HCT116 (cell line): ENCODE measurements around the gene NFATC1. TPM values are rescaled to one million over a fixed set of nuclear protein-coding genes. Genes with fewer than 3 reads are reported as not detected.
A peak's percentile ranks its signal among the peaks of the same experiment; 100 is the strongest.

ENCODE experiments used
- ATAC-seq: fragments of 200-7000 bp; cut with Tn5 transposase; 2 replicates; pipeline ENCODE4 v1.9.1; 2020; ENCODE audit warnings: mild to moderate bottlenecking, moderate library complexity
- BruUV-seq: library from RNA; stranded (reverse); fragments of 400-500 nt; replicated peaks from 2 replicates; lab custom pipeline; 2021; lab: Mats Ljungman, UMichigan
- CTCF ChIA-PET: fragments of 300-600 bp; sonication (Branson Sonifier 250); formaldehyde crosslinking; loops from one replicate; lab custom pipeline; 2021; ENCODE audit warnings: antibody characterized with exemption; lab: Charles Lee
- POLR2A ChIA-PET: fragments of 300-600, 350-600 bp; sonication (Branson Sonifier 250); formaldehyde crosslinking; loops from one replicate; lab custom pipeline; 2021; ENCODE audit warnings: antibody characterized with exemption; lab: Charles Lee
- RAD21 ChIA-PET, 2 experiments: fragments of 300-600 bp; sonication (Branson Sonifier 250); formaldehyde crosslinking; loops; one replicate each; lab custom pipeline; 2023; ENCODE audit warnings: low total read pairs in 2 of 2; ENCODE audit not compliant: uncharacterized antibody in 2 of 2, unreplicated experiment in 2 of 2, low non-redundant PET in 1 of 2; lab: Charles Lee
- DNase-seq: peaks from one replicate; pipeline ENCODE4 v3.0.0-alpha.2; 2010; ENCODE audit warnings: low read depth, low spot score
- H2AFZ ChIP-seq: fragments of 200-600 bp; shearing (Covaris generic), sonication (generic); 2 replicates; pipeline ENCODE4 v1.6.1; 2017; ENCODE audit warnings: low read depth, mixed run types, mixed read lengths, antibody characterized with exemption, low read length; ENCODE audit not compliant: poor library complexity, severe bottlenecking
- H3K27ac ChIP-seq: 2 replicates; pipeline ENCODE4 v1.5.1; 2012; ENCODE audit warnings: low read depth, low read length
- H3K27me3 ChIP-seq: fragments of 200-600 bp; sonication (generic); 2 replicates; pipeline ENCODE4 v1.6.1; 2016; ENCODE audit warnings: mixed run types, low read length, mixed read lengths; ENCODE audit not compliant: insufficient read depth
- H3K36me3 ChIP-seq, 2 experiments: fragments of 200-500 bp in 1 of 2; fragments of 200-600 bp in 1 of 2; sonication (Bioruptor generic) in 1 of 2; sonication (generic) in 1 of 2; 2 replicates each; pipeline versions ENCODE4 v1.5.1 to v1.6.1; 2014 to 2016; ENCODE audit warnings: low read length in 2 of 2, inconsistent platforms in 1 of 2, mixed read lengths in 1 of 2, mixed run types in 1 of 2; ENCODE audit not compliant: insufficient read depth in 2 of 2, control insufficient read depth in 1 of 2
- H3K4me1 ChIP-seq, 2 experiments: fragments of 200-600 bp in 1 of 2; sonication (generic) in 1 of 2; 2 replicates each; pipeline versions ENCODE4 v1.5.1 to v1.6.1; 2012 to 2017; ENCODE audit warnings: low read length in 2 of 2, inconsistent platforms in 1 of 2, mild to moderate bottlenecking in 1 of 2, mixed read lengths in 1 of 2, mixed run types in 1 of 2, moderate library complexity in 1 of 2; ENCODE audit not compliant: insufficient read depth in 2 of 2, control insufficient read depth in 1 of 2
- H3K4me2 ChIP-seq: fragments of 200-600 bp; sonication (generic); 2 replicates; pipeline ENCODE4 v1.6.1; 2017; ENCODE audit warnings: mixed run types, low read length, mixed read lengths
- H3K4me3 ChIP-seq, 2 experiments: fragments of 200-600 bp in 1 of 2; sonication (generic) in 1 of 2; replicated peaks in 1 of 2; 2 replicates each; pipeline ENCODE4 v1.5.1; 2011 to 2016; ENCODE audit warnings: low read length in 2 of 2, control low read depth in 1 of 2, low read depth in 1 of 2, mild to moderate bottlenecking in 1 of 2, mixed read lengths in 1 of 2, mixed run types in 1 of 2
- H3K79me2 ChIP-seq: fragments of 200-600 bp; sonication (generic); 2 replicates; pipeline ENCODE4 v1.6.1; 2017; ENCODE audit warnings: mild to moderate bottlenecking, mixed run types, low read length, moderate library complexity, mixed read lengths; ENCODE audit not compliant: insufficient read depth
- H3K9ac ChIP-seq: fragments of 200-600 bp; sonication (generic); 2 replicates; pipeline ENCODE4 v1.6.1; 2016; ENCODE audit warnings: low read length, mixed read lengths
- H3K9me2 ChIP-seq: fragments of 200-600 bp; sonication (generic), shearing (Covaris generic); 2 replicates; pipeline ENCODE4 v1.6.1; 2017; ENCODE audit warnings: mixed run types, mild to moderate bottlenecking, moderate library complexity; ENCODE audit not compliant: insufficient read depth
- H3K9me3 ChIP-seq, 2 experiments: fragments of 200-500 bp in 1 of 2; fragments of 200-600 bp in 1 of 2; sonication (Bioruptor generic) in 1 of 2; sonication (generic) in 1 of 2; 2 replicates each; pipeline ENCODE4 v1.6.1; 2014 to 2017; ENCODE audit warnings: low read length in 2 of 2, mixed read lengths in 2 of 2, inconsistent platforms in 1 of 2, low read depth in 1 of 2, mild to moderate bottlenecking in 1 of 2, mixed run types in 1 of 2, moderate library complexity in 1 of 2; ENCODE audit not compliant: control insufficient read depth in 1 of 2, insufficient read depth in 1 of 2
- H4K20me1 ChIP-seq: fragments of 200-600 bp; sonication (generic), shearing (Covaris generic); 2 replicates; pipeline ENCODE4 v1.6.1; 2017; ENCODE audit warnings: mixed run types, mild to moderate bottlenecking, moderate library complexity; ENCODE audit not compliant: insufficient read depth
- EZH2 ChIP-seq: fragments of 200-600 bp; sonication (generic); IDR thresholded peaks from 2 replicates; pipeline ENCODE4 v1.6.1; 2017; ENCODE audit warnings: antibody characterized with exemption, mixed run types
- EZH2phosphoT487 ChIP-seq: fragments of 200-600 bp; IDR thresholded peaks from 2 replicates; pipeline ENCODE4 v1.6.1; 2018; ENCODE audit warnings: antibody characterized with exemption, borderline replicate concordance
- FOSL1 ChIP-seq: IDR thresholded peaks from 2 replicates; pipeline ENCODE4 v1.6.1; 2012; ENCODE audit warnings: low read depth
- JUND ChIP-seq: IDR thresholded peaks from 2 replicates; pipeline ENCODE4 v1.6.1; 2012
- POLR2A ChIP-seq: IDR thresholded peaks from 2 replicates; pipeline ENCODE4 v1.7.0; 2011; ENCODE audit warnings: borderline replicate concordance; ENCODE audit not compliant: insufficient read depth, insufficient read length; ENCODE audit errors: extremely low read depth
- RAD21 ChIP-seq: IDR thresholded peaks from 2 replicates; pipeline ENCODE4 v1.6.1; 2012; ENCODE audit warnings: low read depth, mild to moderate bottlenecking
- SIN3A ChIP-seq: IDR thresholded peaks from 2 replicates; pipeline ENCODE4 v1.6.1; 2012; ENCODE audit warnings: low read depth
- SP1 ChIP-seq: IDR thresholded peaks from 2 replicates; pipeline ENCODE4 v1.6.1; 2012; ENCODE audit warnings: low read depth
- SRF ChIP-seq: IDR thresholded peaks from 2 replicates; pipeline ENCODE4 v1.6.1; 2012; ENCODE audit warnings: low read depth
- TCF7L2 ChIP-seq: IDR thresholded peaks from 2 replicates; pipeline ENCODE4 v1.7.0; 2011; ENCODE audit warnings: borderline replicate concordance, inconsistent platforms; ENCODE audit not compliant: insufficient read depth, insufficient read length; ENCODE audit errors: extremely low read depth
- YY1 ChIP-seq: IDR thresholded peaks from 2 replicates; pipeline ENCODE4 v1.6.1; 2011; ENCODE audit warnings: low read length, low read depth, moderate library complexity, mild to moderate bottlenecking; ENCODE audit not compliant: insufficient replicate concordance; ENCODE audit errors: extremely low read depth
- ZNF274 ChIP-seq: fragments of 200-500 bp; sonication (Bioruptor generic); IDR thresholded peaks from 2 replicates; pipeline ENCODE4 v1.6.1; 2014; ENCODE audit warnings: mild to moderate bottlenecking, low read depth, low read length, inconsistent platforms
- intact Hi-C: fragments of 100-400 bp; cut with micrococcal nuclease; formaldehyde crosslinking; loops from 2 replicates; pipeline ENCODE4 v1.10.0; 2022
- total RNA-seq: library from RNA; stranded (reverse); gene quantifications from one replicate; pipeline ENCODE4 v1.2.1, GENCODE V29; 2021; ENCODE audit not compliant: unreplicated experiment
- TF ChIP-seq, protein P1 (sequence below), 3 experiments: fragments of 200-600 bp in 1 of 3; sonication (generic) in 1 of 3; IDR thresholded peaks in 2 of 3; conservative IDR thresholded peaks in 1 of 3; 2 replicates each; pipeline ENCODE4 v1.5.1; 2012 to 2017; ENCODE audit warnings: low read depth in 2 of 3, low read length in 2 of 3, antibody characterized with exemption in 1 of 3, borderline replicate concordance in 1 of 3, control low read depth in 1 of 3, mild to moderate bottlenecking in 1 of 3, mixed read lengths in 1 of 3, mixed run types in 1 of 3, moderate library complexity in 1 of 3; ENCODE audit not compliant: insufficient read depth in 1 of 3
- TF ChIP-seq, protein P2 (sequence below): IDR thresholded peaks from 2 replicates; pipeline ENCODE4 v1.6.1; 2012; ENCODE audit warnings: low read depth

The NFATC1 gene
- total RNA-seq, 1 experiment from 2014 or later, result 20.8 TPM

DNA sequence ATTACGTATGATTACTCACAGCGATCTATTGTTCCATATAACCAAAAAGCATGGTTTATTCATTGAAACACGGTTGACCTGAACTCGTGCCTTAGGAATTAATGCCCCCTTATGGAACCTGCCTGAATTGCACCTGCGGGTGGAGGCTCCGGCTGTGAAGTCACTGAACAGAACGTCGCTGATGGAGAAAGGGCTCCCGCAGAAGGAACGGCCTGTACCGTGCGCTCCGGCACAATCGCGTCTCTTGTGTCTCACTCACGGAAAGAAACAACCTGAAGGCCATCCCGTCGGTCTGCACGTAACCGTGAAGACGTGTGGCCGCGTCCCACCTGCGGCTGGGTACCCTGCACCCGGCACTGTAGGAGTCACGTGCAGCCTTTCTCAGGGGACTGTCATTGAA is 133.1 kb downstream of the NFATC1 start:
- no peak for TF ChIP-seq YY1
- peak; percentile 86 for TF ChIP-seq RAD21
- TF ChIP-seq, protein P1, sequence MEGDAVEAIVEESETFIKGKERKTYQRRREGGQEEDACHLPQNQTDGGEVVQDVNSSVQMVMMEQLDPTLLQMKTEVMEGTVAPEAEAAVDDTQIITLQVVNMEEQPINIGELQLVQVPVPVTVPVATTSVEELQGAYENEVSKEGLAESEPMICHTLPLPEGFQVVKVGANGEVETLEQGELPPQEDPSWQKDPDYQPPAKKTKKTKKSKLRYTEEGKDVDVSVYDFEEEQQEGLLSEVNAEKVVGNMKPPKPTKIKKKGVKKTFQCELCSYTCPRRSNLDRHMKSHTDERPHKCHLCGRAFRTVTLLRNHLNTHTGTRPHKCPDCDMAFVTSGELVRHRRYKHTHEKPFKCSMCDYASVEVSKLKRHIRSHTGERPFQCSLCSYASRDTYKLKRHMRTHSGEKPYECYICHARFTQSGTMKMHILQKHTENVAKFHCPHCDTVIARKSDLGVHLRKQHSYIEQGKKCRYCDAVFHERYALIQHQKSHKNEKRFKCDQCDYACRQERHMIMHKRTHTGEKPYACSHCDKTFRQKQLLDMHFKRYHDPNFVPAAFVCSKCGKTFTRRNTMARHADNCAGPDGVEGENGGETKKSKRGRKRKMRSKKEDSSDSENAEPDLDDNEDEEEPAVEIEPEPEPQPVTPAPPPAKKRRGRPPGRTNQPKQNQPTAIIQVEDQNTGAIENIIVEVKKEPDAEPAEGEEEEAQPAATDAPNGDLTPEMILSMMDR (IDR thresholded peaks at IDR 0.05 in 2 of 3, conservative IDR thresholded peaks at IDR 0.05 in 1 of 3; ENCODE audit: borderline replicate concordance in 1 of 3, insufficient read depth in 1 of 3, low read depth in 2 of 3, low read length in 2 of 3), result peak; percentile 65 to 85 (median 77)
- TF ChIP-seq SIN3A, result no peak
- TF ChIP-seq JUND, result no peak
- no peak for TF ChIP-seq ZNF274
- Histone ChIP-seq H3K4me3 (no peak overlapping the region), H3K9ac (no peak overlapping the region), H3K9me2 (no peaks in the 10 kb centered on the region), H2AFZ (no peak overlapping the region), H3K4me1 (no peaks in the 10 kb centered on the region), H3K27ac (no peak overlapping the region), H3K79me2 (no peaks in the 10 kb centered on the region), H3K9me3 (no peaks in the 10 kb centered on the region), H4K20me1 (no peaks in the 10 kb centered on the region), H3K4me2 (no peak overlapping the region), H3K36me3 (no peaks in the 10 kb centered on the region), H3K27me3 (no peaks in the 10 kb centered on the region)
- DNase-seq (peak; percentile 21), ATAC-seq (peak; percentile 84)
- intact Hi-C loops, result loop anchor here (1.0 to 2.0 kb wide), 2 partner anchors 116 to 148 kb away; no protein-coding TSS in a partner anchor
- ChIA-PET CTCF (no interaction called here), POLR2A (no interaction called here), RAD21 (no interaction called here)
- no TSS peak for BruUV-seq

DNA sequence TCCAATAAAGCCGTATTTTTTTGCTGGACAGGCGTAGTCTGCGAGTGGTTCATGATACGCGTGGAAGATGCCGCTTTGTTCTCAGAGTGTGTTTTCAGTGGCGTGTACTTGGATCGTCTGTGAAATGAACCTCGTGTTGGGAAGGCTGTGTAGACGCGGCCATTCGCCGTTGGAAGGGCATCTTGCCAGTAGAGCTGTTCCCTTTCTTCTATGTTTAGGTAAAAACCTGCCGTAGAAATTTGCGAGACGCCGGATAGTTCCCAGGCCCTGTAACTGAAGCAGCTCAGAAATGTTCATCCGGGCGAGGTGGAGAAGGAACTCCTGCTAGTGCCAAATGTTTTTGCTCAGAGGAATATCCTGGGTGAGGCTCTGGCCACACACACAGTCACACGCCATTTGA is 133.6 kb downstream of the NFATC1 start:
- CTCF ChIA-PET, result no interaction called here

More for the DNA sequence above, 133.6 kb downstream of the NFATC1 start:
- intact Hi-C loops, result loop anchor here (2.0 kb wide), 1 partner anchor 116 kb away; no protein-coding TSS in a partner anchor
- no peak for TF ChIP-seq EZH2phosphoT487
- TF ChIP-seq SP1, result no peak
- TF ChIP-seq YY1, result no peak
- no peak for TF ChIP-seq EZH2
- no peak for TF ChIP-seq POLR2A
- TF ChIP-seq, protein P2, sequence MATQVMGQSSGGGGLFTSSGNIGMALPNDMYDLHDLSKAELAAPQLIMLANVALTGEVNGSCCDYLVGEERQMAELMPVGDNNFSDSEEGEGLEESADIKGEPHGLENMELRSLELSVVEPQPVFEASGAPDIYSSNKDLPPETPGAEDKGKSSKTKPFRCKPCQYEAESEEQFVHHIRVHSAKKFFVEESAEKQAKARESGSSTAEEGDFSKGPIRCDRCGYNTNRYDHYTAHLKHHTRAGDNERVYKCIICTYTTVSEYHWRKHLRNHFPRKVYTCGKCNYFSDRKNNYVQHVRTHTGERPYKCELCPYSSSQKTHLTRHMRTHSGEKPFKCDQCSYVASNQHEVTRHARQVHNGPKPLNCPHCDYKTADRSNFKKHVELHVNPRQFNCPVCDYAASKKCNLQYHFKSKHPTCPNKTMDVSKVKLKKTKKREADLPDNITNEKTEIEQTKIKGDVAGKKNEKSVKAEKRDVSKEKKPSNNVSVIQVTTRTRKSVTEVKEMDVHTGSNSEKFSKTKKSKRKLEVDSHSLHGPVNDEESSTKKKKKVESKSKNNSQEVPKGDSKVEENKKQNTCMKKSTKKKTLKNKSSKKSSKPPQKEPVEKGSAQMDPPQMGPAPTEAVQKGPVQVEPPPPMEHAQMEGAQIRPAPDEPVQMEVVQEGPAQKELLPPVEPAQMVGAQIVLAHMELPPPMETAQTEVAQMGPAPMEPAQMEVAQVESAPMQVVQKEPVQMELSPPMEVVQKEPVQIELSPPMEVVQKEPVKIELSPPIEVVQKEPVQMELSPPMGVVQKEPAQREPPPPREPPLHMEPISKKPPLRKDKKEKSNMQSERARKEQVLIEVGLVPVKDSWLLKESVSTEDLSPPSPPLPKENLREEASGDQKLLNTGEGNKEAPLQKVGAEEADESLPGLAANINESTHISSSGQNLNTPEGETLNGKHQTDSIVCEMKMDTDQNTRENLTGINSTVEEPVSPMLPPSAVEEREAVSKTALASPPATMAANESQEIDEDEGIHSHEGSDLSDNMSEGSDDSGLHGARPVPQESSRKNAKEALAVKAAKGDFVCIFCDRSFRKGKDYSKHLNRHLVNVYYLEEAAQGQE, result no peak
- TF ChIP-seq TCF7L2, result no peak
- no peak for TF ChIP-seq SIN3A
- no peak for TF ChIP-seq SRF
- no peak for TF ChIP-seq FOSL1
- TF ChIP-seq, all 23 proteins: peak for 0
- Histone ChIP-seq H3K36me3 (no peaks in the 10 kb centered on the region), H4K20me1 (no peaks in the 10 kb centered on the region), H3K4me3 (no peak overlapping the region), H3K4me2 (no peak overlapping the region), H3K4me1 (no peaks in the 10 kb centered on the region), H3K9me3 (no peaks in the 10 kb centered on the region), H2AFZ (no peak overlapping the region), H3K9ac (no peak overlapping the region), H3K27me3 (no peaks in the 10 kb centered on the region), H3K27ac (no peak overlapping the region), H3K9me2 (no peaks in the 10 kb centered on the region), H3K79me2 (no peaks in the 10 kb centered on the region)
- no peak for ATAC-seq
- ChIA-PET RAD21 (no interaction called here), POLR2A (no interaction called here)
- BruUV-seq, result no TSS peak
- DNase-seq, result no peak
